CD4-positive, alpha-beta T cell treated with Interleukin-10 for 1 hour (primary cell): ENCODE results near the gene DACT3.
"Not testable (repeated sequence)": the region's sequence is repeated elsewhere in the genome, so short reads cannot be mapped to it uniquely, and the experiment has no call there.

Experiments used
- DNase-seq: peaks from one replicate; pipeline ENCODE4 v3.0.0-alpha.2; 2020

Gene DACT3

DNA sequence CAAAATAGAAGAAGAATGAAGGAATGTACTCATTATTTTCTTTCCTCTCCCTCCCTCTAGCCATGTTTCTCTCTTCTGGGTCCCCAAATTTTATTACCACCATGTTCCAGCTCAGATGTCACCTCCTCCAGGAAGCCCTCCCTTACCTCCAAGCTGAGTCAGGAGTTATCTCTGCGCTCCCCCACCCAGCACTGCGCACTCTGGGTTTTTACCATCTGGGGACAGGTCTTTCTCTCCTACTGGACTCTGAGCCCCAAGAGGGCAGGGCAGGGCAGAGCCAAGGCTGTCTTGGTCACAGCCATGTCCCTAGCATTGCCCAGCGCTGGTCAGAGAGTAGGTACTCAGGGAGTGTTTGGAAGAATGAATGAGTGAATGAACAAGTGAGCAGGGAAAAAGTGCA lies 27.9 kb downstream of the DACT3 start:
- no peak for DNase-seq

GRCh38 chr19:46631481-46631880 lies 29.5 kb downstream of the DACT3 start:
- DNase-seq, result no peak

- no peak for DNase-seq
Measured at GRCh38 chr19:46630586-46631205, 30.3 kb downstream of the DACT3 start.

DNA sequence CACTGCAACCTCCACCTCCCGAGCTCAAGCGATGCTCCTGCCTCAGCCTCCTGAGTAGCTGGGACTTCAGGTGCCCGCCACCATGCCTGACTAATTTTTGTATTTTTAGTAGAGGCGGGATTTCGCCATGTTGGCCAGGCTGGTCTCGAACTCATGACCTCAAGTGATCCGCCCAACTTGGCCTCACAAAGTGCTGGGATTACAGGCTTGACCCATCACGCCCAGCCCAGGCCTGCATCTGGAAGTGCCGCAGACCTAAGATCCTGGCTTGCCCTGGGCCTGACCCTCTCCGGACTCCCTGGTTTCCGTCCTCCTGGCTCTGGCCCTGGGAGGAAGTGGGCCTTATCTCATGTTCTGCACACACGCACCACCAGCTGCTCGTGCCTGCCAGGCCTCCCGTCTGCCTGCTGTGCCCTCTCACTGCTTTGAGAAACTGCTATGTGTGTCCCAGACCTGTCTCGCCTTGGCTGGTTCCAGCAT lies 31.4 kb downstream of the DACT3 start:
- DNase-seq, result no peak

DNA sequence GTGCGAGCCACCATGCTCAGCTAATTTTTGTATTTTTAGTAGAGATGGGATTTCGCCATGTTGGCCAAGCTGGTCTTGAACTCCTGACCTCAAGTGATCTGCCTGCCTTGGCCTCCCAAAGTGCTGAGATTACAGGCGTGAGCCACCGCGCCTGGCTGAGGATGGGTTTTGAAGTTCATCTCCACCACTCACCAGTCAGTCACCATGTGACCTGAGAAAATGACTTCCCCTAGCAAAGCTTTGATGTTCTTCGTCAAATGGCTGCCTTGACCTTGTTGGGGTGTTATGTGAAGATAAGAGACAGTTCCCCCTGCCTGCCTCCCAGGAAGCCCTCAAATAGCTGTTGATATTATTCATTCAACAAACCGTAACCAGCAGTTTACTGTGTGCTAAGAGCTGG lies 32.0 kb downstream of the DACT3 start:
- not testable (repeated sequence) for DNase-seq

- DNase-seq, result no peak
Measured at GRCh38 chr19:46626446-46626845, 34.5 kb downstream of the DACT3 start.

DNA sequence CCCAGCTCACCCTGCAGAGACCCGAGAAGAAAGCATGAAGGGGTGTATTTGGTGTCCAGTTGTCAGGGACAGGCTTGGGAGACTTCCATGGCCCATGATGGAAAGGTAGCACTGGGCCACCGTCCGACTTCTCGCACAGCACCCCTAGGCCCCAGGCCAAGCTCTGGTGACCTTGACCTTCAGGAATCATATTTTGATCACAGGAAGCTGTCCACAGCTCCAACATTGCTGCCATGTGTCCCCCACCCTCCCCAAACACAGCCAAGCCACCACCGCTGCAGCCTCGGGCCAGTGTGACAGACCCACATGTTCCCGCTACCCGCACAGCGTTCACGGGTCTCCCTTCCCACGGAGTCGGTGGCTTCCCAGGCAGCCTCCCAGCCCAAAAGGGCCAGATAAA lies 35.3 kb downstream of the DACT3 start:
- DNase-seq, result no peak

DNA sequence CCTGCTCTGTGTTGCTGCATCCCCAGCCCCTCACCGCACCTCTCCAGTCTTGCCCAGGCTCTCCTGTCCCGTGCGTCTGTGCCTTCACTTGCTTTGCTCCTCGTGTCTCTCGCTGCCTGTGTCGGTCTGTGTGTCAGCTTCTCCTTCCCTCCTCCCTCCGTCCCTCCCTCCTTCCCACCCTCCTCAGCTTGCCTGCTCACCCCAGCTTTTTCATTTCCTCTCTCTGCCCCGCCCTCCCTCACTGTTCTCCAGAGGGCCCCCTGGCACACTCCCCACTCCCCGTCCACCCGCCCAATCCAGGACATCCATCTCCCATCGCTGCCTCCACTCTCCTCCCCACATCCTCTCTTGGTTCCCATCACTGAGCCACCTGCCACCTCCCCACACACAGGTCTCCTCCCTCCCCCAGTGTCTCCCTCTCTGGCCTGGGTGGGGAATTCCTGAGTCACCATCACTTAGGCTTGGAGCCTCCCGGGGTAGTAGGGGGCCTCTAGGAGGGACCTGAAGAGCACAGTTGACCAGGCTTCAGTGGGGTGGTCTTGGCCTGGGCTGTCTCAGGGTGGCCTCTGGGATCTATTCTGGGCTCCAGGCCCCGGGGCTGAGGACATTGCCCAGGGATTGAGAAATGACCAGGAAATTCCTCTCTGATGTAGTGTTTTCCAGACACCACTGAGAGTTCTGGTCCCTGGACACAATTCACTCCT lies 35.9 kb downstream of the DACT3 start, which contains the start of gene PTGIR:
Gene PTGIR, minus strand, starts transcription at position 132 of the 704 bp plus-strand sequence. CDS start 864 bp downstream, outside the sequence.
- DNase-seq, result no peak

- no peak for DNase-seq
Measured at GRCh38 chr19:46623915-46624502, 37.0 kb downstream of the DACT3 start.

GRCh38 chr19:46622118-46622446 lies 38.9 kb downstream of the DACT3 start:
- no peak for DNase-seq

DNA sequence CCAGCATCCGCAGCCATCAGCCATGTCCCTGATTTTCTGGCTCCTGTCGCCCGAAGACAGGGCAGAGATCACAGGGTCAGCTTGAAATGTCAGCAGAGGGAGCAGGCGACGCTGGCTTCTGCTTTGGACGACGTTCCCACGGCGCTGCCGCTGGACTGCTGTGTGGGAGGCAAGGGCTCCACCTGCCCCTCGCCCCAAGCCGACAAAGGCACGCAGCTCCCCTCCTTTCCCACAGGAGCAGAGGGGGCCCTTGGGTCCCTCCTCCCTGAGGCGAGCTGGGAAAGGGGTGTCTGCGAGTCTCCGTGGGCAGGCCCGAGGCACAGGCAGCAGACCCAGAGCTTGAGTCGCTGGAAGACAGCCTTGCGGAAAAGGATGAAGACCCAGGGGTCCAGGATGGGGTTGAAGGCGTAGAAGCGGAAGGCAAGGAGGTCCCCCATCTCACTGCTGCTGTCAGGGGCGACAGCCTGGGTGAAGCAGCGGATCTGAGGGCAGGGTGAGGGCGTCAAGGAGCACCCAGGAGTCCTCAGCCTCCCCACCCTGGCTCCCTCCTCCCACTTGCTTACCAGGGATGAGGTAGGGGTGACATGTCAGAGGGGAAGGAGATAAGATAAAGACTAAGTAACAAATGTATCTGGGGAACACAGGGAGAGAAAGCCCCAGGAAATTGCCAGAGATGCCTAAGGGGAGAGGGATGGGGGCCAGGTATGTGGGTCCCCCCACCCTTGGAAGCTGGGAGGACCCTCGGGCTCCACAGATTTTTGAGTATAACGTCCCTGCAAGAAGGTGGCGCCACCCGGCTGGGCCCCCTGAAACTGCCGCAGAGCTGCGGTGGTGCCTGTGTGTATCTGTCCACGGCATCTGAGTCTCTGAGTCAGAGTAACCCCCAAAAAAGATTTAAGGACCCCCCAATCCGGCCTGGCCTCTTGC lies 39.5 kb downstream of the DACT3 start:
- no peak for DNase-seq

DNA sequence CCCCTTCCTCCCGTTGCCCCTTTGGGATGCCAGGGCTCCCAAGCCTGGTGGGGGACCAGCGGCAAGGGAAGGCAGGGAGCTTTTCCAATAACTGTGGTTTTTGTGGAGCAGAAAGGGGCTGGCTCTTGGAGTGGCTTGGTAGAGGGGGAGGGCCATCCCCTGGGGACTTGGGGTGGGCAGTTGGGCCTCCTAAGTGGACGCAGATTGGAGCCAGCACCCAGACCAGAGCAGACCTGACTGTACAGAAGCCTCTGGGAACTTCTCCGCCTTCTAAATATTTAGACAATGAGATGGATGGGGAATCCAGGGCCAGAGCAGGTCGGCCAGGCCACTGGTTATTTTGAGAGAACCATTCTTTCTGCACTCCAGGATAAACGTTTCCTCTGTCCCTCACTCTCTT lies 40.3 kb downstream of the DACT3 start:
- no peak for DNase-seq

- no peak for DNase-seq
Measured at GRCh38 chr19:46620267-46620666, 40.7 kb downstream of the DACT3 start.

GRCh38 chr19:46618670-46619231 lies 42.2 kb downstream of the DACT3 start:
- DNase-seq, result peak; percentile 57

GRCh38 chr19:46617601-46618000 lies 43.4 kb downstream of the DACT3 start:
- no peak for DNase-seq

DNA sequence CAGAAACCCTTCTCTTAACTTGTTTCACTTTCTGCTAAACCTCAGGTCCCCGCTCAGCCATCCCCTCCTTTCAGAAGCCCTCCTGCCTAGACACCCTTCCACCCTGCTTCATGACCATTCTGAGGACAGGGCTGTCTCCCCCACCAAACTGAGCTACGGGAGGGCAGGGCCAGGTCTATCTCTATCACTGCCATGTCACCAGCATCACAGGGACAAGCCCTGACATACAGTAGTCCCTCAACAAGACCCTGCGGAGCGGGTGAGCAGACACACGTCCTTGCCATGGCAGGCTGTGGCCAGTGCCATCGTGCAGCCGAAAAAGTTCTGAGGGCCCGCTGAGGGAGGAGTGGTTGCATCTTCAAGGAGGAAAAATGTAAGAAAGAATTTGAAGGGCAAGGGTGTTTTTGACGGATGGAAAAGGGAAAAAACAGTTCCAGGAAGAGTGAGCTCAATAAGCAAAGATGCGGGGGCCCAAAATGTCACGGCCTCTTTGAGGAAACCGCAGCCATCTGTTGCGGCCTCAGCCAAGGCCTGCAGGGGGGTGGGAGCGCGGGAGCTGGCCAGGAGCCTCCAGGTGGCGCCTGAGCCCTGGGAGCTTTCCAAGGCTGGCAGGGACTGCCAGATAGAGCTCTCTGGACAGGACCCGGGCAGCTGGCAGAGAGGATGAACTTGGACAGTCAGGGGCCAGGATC lies 44.2 kb downstream of the DACT3 start:
- DNase-seq, result no peak

- no peak for DNase-seq
Measured at GRCh38 chr19:46615966-46616365, 45.0 kb downstream of the DACT3 start.

DNA sequence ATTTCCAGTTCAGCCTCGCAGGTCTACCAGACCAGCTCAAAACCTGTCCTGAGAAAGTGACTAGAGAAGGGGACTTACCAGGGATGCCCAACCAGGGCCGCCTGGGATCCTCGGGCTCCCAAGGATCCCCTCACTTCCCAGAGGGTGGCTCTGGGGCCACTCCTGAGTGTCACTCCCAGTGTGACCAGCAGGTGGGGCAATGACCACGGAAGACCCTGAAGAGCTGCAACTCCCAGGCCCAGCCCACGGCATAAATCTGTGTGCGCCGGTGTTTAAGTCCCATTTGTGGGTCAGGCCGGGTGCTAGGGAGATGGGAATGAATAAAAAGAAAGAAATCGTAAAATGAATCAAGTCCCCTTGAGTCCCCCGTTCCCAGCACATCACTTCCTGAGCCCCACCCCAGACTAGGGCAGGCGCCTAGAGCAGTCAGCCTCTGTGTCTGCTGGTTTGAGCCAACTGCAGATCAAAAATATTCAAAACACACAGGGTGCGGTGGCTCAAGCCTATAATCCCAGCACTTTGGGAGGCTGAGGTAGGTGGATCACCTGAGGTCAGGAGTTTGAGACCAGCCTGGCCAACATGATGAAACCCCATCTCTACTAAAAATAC lies 46.8 kb downstream of the DACT3 start:
- DNase-seq, result peak; percentile 83

GRCh38 chr19:46613525-46613924 lies 47.5 kb downstream of the DACT3 start:
- DNase-seq, result no peak

DNA sequence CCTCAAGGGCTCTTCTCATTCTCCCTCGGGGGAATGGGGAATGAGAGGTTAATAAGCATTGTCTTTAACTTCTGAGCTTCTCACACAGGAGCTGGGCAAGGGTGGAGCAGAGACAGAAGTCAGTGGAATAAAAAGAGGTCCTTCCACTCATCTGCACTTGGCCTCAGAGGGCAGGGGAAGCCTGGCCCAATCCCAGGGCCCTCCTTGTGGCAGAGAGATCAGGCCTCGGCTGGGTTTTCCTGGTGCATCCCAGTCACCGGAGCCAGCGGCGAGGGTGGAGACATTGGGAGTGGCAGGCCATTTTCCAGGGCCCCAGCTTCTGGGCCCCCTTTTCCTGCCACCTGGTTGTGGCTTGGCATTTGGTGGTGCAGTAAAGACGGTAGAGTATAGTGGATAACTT lies 49.2 kb downstream of the DACT3 start:
- no peak for DNase-seq

GRCh38 chr19:46610851-46611770 lies 49.9 kb downstream of the DACT3 start:
- DNase-seq, result peak; percentile 61
